Left renal pelvis (tissue), 4 donors: ENCODE results near the gene NHLRC2. TPM values are rescaled to one million over a fixed set of nuclear protein-coding genes. Genes with fewer than 3 reads are reported as not detected.

Experiments used
- DNase-seq, 4 donors: peaks; one replicate each; pipeline ENCODE4 v3.0.0-alpha.2; 2013; ENCODE audit warnings: low read depth in 4 of 4, low spot score in 3 of 4
- polyA plus RNA-seq, 4 donors: library from polyadenylated mRNA; unstranded; fragments of 120-200 nt; gene quantifications; one replicate each; pipeline ENCODE4 v1.2.1, GENCODE V29; 2013; ENCODE audit not compliant: insufficient read length in 4 of 4

Gene NHLRC2
- polyA plus RNA-seq, 4 donors, result 16.7 to 27.2 (median 21.7) TPM

DNA sequence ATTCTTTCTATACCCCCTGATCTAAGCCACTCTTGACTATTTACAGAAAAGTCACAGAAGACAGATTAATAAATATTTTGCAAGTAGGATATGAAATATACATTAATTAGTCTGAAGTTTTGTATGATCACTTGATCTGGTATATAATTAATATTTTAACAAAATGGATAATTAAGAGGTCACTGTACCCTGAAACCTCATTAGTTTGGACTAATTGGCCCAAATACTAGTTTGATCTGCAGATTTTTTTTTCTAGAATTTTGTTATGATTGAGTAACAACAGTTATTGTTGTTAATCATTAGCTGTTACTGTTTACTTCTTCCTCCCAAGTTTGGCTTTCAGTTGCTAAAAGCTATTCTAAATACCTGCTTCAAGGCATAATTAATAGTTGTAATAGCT is 2.7 kb downstream of the NHLRC2 start:
- no peak for DNase-seq

DNA sequence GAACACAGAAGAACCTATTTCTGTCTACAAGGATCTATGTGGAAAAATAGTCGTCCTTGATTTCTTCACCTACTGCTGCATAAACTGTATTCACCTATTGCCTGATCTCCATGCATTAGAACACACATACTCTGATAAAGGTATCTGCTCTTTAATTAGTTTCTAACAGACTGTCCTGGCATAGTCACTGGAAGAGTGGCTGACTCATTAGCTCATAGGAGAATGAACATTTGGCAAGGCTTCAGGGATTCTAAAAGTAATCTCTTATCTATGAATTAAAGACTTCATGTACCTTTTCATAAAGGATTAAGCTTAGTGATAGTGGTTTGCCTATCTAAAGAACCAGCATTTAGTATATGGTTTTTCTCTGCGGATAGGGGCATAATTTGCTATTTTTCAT is 4.1 kb downstream of the NHLRC2 start:
- DNase-seq, result no peak

DNA sequence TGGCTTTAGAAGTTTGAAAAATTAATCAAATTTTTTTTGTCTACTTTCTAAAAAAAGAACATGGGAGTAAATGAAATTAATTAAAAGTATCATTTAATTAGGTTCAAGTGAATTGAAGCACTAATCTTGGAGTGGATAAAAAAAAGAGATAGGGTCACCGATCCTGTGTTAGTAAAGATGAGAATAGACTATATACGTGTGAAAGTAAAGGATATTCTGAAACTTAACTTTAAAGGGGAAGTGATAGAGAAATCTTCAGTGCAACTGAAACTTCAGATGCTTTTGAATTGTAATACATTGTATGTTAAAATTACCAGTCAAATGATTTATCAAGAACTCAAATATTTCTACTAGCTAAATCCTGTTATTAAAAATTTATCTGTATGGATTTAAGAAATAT is 4.8 kb downstream of the NHLRC2 start:
- DNase-seq, result no peak

DNA sequence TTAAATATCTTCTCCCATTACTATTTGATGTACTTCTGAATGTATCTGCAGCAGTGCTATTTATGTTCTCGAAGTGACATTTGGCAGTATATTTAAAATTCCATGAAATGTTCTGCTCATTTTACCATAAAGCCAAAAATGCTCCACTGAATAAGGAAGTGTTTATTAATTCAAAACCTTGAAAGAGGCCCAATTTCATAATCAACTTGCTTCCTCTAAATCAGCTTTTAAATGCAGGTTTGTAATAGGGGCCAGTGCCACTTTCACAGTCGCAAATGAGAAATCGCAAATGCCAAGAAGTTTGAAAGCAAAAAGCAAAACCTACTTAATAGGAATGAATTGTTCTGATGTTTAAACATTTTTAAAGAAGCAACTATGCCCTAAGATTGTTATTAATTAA is 11.4 kb downstream of the NHLRC2 start:
- DNase-seq, result no peak

DNA sequence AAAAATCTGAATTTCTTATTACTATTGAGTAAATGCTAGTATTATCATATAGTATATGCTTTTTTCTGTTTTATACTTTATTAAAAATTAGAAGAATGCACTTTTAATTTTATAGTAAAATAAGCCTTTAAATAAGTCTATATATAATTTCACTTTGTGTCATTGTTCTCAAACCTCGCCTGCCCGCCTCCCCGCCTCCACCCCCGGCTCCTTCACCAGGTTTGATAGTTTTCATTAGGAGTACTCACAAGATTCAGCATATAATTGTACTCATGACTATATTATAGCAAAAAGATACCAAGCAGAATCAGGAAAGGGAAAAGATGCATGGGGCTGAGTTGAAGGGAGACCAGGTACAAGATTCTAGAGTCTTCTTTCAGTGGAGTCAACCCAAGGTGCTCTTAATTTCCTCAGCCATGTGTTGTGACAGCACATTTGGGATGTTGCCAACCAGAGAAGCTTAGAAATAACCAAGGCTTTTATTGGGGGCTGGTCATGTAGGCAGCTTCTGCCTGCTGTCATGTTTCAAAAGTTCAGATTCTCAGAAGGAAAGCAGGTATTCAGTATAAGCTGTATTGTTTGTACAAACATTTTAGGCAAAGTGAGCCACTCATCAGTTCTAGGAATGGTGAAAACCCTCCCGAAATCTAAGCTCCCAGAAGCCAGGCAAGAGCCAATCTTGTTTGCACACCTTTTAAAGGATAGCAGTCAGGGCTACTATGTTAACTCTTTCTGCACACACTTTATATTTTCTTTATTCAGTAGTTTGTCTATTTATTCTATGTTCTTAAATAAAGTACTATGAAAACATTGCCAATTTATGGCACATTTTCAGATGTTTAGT is 12.3 kb downstream of the NHLRC2 start:
- no peak for DNase-seq

DNA sequence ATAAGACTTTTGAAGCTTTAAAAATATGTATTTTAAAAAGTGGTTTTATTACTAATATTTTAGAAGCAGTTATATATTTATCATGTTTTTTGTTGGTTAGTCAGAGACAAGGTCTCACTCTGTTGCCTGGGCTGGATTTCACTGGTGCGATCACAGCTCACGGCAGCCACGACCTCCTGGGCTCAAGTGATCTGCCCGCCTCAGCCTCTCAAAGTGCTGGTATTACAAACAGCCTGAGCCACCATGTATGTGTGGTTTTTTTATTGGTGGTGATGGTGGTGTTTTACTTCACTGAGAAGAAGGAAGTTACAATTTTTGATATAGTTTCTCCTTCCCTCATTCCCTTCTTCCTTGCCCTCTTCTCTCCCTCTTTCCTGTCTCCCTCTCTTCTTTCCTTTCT is 13.4 kb downstream of the NHLRC2 start:
- no peak for DNase-seq

DNA sequence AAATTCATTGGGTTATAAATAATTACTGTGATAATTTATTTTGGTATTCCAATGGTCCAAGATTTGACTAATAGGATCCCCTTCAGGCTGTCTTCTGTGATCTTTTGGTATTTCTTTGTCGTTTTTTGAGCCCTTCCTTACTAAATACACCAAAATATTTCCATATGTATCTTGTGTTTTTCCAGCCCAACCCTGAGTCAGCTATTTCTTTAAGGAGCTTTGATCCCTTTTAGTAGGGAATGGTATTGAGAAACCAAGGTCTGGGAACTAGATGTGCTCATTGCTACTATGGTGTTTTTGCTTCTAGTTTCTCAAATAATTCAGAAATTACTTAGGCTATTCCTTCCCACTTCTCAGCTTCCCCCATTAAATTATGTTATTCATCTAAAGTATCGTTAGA is 15.3 kb downstream of the NHLRC2 start:
- DNase-seq, result no peak

DNA sequence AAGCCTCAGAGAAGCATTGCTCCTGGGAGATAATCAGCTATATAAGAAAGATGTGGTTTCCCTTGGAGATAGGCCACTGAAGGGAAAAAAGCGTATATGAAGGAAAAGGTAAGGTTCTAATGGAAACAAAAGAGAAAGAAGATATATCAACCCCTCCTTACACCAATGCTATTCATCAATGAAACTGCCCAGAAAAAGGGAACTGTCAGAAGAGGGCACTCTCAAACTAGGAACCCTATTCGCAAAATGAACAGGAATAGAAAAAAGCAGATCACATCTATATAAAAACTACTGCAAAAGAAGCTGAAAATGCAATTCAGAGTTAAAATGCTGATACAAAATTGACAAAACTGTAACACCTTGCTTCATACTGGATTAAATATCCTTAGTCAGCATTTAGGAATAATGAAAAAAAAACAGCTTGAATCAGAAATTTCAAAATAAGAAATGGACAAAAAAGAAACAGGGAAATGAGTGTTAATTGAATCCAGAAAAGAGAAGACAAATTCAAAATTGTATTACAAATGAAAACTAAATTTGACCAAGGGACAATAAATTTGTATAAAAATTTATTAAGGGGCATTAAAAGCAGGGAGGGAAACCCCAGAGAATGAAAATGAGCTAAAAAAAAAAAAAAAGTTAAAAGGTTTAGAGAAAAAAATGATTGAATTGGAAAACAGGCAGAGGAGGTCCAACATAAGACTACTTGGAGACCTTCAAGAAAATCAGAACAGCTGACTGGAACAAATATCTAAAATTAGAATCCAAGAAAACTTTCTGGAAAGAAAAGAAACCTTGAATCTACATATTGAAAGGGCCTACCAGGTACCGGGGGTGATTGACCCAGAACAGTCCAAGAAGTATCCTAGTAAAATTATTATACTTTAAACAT is 17.9 kb downstream of the NHLRC2 start:
- no peak for DNase-seq

DNA sequence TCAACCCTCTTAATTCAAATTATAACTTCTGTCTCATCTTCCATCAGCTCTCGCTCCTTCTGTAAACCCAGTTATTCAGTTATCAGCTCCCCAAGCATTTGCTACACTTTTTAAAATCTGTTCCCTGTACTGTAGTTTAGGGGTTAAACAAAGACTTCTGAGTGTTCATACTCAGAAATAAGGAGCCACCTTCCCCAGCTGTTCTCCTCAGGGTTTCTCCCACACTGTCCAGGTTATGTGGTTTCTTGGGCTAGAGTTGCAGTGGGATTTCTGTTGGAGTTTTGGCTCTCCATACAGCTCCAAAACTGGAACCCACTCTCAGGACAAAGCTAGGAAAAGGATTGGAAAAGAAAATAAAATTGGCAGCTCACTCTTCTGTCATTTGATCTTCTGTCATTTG is 20.8 kb downstream of the NHLRC2 start:
- no peak for DNase-seq

DNA sequence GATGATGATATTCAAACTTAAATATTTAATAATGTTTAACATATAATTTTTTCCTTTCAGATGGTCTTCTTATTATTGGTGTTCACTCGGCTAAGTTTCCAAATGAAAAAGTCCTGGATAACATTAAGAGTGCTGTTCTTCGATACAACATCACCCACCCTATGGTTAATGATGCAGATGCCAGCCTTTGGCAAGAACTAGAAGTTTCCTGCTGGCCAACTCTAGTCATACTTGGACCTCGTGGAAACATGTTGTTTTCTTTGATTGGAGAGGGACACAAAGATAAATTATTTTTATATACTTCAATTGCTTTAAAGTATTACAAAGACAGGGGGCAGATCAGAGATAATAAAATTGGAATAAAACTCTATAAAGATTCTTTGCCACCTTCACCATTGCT is 22.0 kb downstream of the NHLRC2 start:
- DNase-seq, result no peak

DNA sequence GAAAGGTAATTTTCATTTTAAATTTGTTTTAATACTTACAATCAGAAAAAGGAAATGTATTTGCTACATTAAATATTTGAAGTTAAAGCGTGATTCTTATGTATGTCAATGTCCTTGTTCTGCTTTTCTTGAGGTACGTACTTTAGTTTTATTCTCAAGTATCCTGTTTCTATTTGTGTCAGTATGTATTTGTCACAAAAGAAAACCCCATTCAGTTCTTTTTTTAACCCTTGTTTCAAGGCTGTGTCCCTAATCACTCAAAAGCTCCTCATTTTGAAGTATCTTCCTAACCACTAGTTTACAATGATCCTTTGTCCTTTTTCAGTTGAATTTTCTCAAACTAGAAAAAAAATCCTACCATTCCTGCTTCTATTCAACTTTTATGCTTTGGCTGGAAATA is 25.2 kb downstream of the NHLRC2 start:
- DNase-seq, result no peak

DNA sequence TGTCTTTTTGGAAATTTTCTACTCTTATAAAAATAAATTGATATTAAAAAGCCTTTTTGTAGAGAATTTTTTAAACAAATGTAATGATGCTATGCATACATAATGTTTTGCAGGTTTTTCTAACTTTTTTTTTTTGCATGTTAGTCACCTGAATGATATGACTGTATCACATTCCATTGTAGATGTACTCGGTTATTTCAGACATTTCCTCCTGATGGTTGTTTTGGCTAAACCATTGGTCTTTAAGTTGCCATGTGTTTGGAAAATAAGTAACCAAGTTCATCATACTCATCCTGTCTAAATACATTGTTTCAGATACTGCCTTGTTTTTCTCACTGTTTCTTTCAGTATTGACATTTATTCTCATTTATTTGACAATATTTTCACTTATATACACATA is 25.8 kb downstream of the NHLRC2 start:
- DNase-seq, result no peak

DNA sequence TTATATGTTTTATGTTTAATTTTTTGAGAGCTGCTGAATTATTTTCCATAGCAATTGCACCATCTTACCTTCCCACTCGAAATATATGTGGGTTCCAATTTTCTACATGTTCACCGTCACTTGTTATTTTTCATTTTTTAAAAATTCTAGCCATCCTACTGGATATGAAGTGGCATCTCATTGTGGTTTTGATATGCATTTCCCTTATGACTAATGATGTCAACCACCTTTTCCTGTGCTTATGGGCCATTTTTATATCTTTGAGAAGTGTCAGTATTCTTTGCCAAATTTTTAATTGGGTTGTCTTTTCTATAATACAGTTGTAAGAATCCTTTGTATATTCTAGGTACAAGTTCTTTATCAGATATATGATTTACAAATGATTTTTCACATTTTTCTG is 27.8 kb downstream of the NHLRC2 start:
- DNase-seq, result no peak

DNA sequence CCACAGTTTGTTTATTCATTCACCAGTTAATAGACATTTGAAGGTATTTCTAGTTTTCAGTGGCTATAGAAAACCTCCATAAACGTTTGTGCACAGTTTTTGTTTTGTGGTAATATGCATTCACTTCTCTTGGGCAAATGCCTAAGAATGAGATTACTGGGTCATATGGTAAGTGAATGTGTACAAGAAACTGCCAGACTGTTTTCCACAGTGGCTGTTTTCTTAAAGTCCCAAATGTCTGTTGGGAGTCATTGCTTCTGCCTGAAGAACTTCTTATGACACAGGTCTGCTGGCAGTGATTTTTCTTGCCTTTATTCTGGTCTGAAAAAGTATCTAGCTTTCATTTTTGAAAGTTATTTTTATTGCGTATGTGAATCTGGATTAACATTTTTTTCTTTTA is 35.5 kb downstream of the NHLRC2 start:
- DNase-seq, result no peak

DNA sequence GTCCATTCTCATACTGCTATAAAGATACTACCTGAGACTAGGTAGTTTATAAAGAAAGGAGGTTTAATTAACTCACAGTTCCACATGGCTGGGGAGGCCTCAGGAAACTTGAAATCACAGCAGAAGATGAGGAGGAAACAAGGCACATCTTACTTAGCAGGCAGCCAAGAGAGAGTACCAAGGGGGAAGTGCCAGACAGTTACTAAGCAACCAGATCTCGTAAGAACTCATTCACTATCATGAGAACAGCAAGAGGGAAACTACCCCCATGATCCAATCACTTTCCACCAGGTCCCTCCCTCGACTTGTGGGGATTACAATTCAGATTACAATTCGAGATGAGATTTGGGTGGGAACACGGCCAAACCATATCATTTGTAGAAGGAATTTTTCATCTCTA is 36.3 kb downstream of the NHLRC2 start:
- DNase-seq, result no peak

DNA sequence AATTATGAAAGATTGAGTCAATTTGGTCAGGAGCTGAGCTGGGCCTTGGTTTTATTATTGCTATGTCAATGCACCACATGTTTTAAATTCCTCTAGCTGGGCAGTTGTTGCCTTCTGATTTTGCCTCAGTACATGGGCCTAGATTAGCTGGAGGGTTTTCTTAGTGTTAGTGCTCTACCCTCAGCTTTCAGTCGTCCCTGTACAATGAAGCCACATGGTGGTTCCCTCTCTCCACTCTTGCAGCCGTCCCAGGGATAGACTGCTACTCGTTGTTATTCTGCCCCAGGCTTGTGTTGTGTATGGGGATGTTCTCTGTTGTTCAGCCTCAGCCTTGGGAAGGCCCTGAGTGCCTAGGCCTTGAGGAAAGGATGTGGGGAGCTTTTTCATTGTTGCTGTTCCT is 37.0 kb downstream of the NHLRC2 start:
- DNase-seq, result no peak

DNA sequence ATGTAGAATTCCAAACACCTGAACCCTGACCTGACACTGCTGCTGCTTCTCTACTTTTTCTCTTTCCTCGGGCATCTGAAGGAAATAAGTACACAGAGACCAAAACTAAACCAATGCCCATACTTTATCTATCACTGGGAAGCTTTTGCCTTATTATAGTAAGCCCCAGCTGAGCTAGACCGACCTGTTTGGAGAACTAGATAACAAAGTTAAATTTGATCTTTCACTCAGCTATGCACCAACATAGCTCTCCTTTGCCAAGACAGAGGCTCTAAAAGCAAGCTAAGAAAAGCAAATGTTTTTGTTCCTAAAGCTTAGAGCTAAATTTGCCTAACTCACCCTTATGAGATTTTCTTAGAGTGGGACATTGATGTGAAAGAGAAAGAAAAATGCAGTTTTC is 39.1 kb downstream of the NHLRC2 start:
- no peak for DNase-seq

DNA sequence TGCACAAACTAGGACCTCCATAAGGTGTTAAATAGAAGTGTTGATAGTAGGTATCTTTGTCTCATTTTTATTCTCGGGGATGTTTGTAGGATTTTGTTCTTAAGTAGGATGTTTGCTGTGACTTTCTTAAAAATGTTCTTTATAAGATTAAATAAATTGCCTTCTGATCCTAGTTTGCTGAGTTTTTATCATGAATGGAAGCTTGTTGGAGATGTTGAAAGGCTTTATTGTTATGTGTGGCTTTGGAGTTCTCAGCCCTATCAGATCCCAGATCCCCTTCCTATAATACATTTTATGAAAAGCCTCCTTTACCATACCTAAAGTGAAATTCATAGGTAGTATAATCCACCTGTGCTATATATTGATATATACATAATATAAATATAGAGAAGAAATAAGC is 40.1 kb downstream of the NHLRC2 start:
- DNase-seq, result no peak

DNA sequence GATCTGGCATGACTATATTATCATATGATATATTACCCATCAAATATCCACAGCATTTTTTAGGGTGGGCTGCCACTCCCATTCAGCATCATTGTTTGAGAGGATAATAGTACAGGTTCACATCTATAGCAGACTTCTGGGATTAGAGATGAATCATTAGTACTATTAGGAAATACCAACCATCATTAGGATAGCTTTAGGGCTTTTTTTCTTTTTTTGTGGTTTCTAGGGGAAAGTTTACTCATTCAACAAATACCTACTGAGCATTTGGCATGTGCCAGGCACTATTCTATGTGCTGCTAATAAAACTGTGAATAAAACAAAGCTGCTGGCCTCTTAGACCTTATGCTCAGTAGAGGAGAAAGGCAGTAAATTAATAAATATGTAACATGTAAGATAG is 40.6 kb downstream of the NHLRC2 start:
- no peak for DNase-seq

DNA sequence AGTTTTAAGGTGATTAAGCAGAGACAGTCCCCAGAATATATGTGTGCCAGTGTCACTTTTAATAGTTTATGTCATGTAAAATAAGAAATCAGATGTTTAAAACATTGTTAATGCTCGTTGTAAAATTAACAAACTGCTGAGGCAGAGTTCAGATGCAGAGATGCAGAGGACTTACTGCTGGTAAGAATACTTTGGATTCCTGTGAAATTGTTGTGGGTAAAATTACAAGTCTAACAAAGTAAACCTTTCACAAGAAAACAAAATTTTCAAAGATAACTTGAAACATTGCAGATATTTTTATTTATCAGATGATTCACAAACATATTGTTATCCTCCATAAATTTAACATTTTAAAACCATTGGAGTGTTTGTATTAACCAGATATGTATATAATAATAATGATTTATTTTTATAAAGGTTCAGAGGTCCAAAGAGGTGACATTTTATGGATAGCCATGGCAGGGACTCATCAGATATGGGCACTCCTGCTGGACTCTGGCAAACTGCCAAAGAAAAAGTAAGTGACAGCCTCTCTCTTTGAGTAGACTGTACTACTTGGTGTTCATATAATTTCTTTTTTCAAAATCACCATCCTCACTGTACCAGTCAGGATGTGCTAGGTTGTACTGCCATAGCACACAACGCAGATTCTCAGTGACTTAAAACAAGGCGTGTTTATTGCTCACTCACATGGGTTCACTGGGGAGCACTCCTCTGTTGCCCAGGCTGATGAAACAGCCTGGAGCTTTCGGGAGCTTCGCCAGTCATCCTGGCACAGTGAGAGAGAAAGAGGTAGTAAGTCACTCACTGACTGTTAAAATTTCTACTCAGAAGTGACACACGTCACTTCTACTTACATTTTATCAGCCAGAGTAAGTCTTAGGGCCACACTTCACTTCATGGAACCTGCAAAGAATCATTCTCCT is 43.5 kb downstream of the NHLRC2 start:
- no peak for DNase-seq
